ENCODE results near the gene NINJ1. TPM values are rescaled to one million over a fixed set of nuclear protein-coding genes. Genes with fewer than 3 reads are reported as not detected.

NINJ1 gene
- total and polyA plus RNA-seq, 2 of the 8 experiments (the other 6 are each of a cell fraction or from before 2014, with no cell fraction given), result 28.2 to 65.6 TPM

DNA sequence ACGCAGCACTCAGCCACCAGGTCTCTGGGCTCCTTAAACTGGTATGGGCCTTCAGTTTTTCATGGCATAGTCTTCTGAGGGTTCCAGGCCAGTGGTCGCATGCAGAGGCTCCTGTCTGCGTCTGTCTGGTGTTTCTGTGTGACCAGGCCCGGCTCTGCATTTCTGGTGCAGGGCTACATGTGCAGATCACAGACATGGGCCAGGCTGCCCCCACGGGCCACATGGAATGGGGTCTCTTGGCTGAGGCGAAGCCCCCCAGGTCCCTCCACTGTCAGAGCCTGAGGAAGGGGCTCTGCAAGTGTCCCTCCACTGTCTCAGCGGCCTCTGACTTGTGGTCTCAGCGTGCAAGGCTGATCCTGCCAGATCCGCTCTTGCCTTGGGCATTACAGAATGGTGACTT, 53.6 kb downstream of the NINJ1 start:
- Histone ChIP-seq H3K18ac (ENCODE audit: extremely low read depth, low read length) (no peak overlapping the region), H3K23me2 (ENCODE audit: low read depth, low read length) (no peaks in the 10 kb centered on the region), H3K79me1 (ENCODE audit: low read depth, low read length) (no peaks in the 10 kb centered on the region), H3K4me1 (replicated peaks in 1 of 4; ENCODE audit: control insufficient read depth in 3 of 4, insufficient read depth in 4 of 4, low read length in 3 of 4) (no peaks in the 10 kb centered on the region; a peak in 1 of 7 replicates), H4K20me1 (replicated peaks in 1 of 2; ENCODE audit: control insufficient read depth in 1 of 2, insufficient read depth in 2 of 2, low read length in 2 of 2) (no peaks in the 10 kb centered on the region), H2AK5ac (ENCODE audit: low read depth, low read length) (no peak overlapping the region), H3K9ac (replicated peaks in 1 of 4; ENCODE audit: extremely low read depth in 1 of 4, low read depth in 3 of 4, low read length in 3 of 4) (no peak overlapping the region), H3K36me3 (ENCODE audit: control insufficient read depth in 2 of 4, insufficient read depth in 4 of 4, low read length in 3 of 4) (no peaks in the 10 kb centered on the region), H3K56ac (replicated peaks; ENCODE audit: insufficient read length, low read depth, low read length) (no peak overlapping the region), H3K14ac (ENCODE audit: insufficient read length) (no peak overlapping the region), H3K79me2 (ENCODE audit: control insufficient read depth in 1 of 2, insufficient read depth in 2 of 2, low read length in 2 of 2) (no peaks in the 10 kb centered on the region), H4K8ac (ENCODE audit: extremely low read depth, insufficient read depth, low read length) (peak overlapping the region; percentile 31; the same call in 1 of the 2 replicates), H2BK12ac (ENCODE audit: low read depth, low read length) (no peak overlapping the region), H2BK120ac (replicated peaks; ENCODE audit: low read depth, low read length) (no peak overlapping the region), H3K27ac (ENCODE audit: low read depth, low read length) (no peak overlapping the region), H2BK15ac (ENCODE audit: low read length) (no peak overlapping the region), H3K4me3 (ENCODE audit: extremely low read depth in 1 of 4, insufficient read depth in 2 of 4, low read depth in 3 of 4, low read length in 4 of 4) (no peak overlapping the region), H2BK20ac (ENCODE audit: low read length) (no peak overlapping the region), H4K91ac (replicated peaks; ENCODE audit: insufficient read length, low read length) (no peak overlapping the region), H3K23ac (ENCODE audit: insufficient read length) (no peak overlapping the region), H2BK5ac (ENCODE audit: low read depth, low read length) (no peak overlapping the region), H3K4ac (replicated peaks; ENCODE audit: insufficient read length, low read depth, low read length) (no peak overlapping the region), H3K27me3 (replicated peaks in 1 of 4; ENCODE audit: control insufficient read depth in 3 of 4, extremely low read depth in 1 of 4, insufficient read depth in 3 of 4, low read length in 3 of 4) (no peaks in the 10 kb centered on the region), H3K9me3 (ENCODE audit: insufficient read depth in 2 of 2, low read depth in 1 of 2, low read length in 1 of 2) (0 out of 4 replicates have a peak, but pooled peaks cover 0 to under 1% of the 10 kb centered on the region in 2 experiments), H3K4me2 (ENCODE audit: insufficient read depth in 1 of 2, low read depth in 2 of 2, low read length in 2 of 2) (no peak overlapping the region), H2AFZ (ENCODE audit: low read length) (no peak overlapping the region), H4K5ac (ENCODE audit: insufficient read length, low read depth, low read length) (no peak overlapping the region)
- no peak for DNase-seq (ENCODE audit: low read depth in 1 of 2, low spot score in 2 of 2)
- CTCF ChIA-PET (ENCODE audit: partially characterized antibody), result interaction anchor here (0.7 to 1.6 kb wide), 2 partner anchors 66 to 77 kb away, joined by 3 to 13 read pairs; no protein-coding TSS in a partner anchor
- WGBS, 2 experiments (ENCODE audit: extremely low coverage in 1 of 2, insufficient coverage in 1 of 2, insufficient read length in 1 of 2, insufficient replicate concordance in 2 of 2, low coverage in 1 of 2, low lambda C conversion rate in 2 of 2, missing lambda C conversion rate in 1 of 2), result 86% methylated on average over 9 of the region's 9 CpGs; no CpG with 5 or more reads in 1 of the 2 experiments
- no peak for FAIRE-seq
- no peak for TF ChIP-seq CTBP2 (IDR thresholded peaks at IDR 0.05; ENCODE audit: borderline replicate concordance, insufficient read depth, insufficient read length, low read length)
- TF ChIP-seq HDAC2 (IDR thresholded peaks at IDR 0.05; ENCODE audit: borderline replicate concordance in 1 of 2, low read depth in 2 of 2, low read length in 2 of 2), result no peak
- TF ChIP-seq EP300 (IDR thresholded peaks at IDR 0.05; ENCODE audit: borderline replicate concordance in 1 of 2, low read depth in 2 of 2, low read length in 2 of 2), result no peak
- TF ChIP-seq SP1 (IDR thresholded peaks at IDR 0.05; ENCODE audit: low read depth, low read length), result no peak
- no peak for TF ChIP-seq SP4 (IDR thresholded peaks at IDR 0.05; ENCODE audit: low read length)
- TF ChIP-seq MAFK (IDR thresholded peaks at IDR 0.05; ENCODE audit: low read depth, low read length), result no peak
- TF ChIP-seq, protein P1, sequence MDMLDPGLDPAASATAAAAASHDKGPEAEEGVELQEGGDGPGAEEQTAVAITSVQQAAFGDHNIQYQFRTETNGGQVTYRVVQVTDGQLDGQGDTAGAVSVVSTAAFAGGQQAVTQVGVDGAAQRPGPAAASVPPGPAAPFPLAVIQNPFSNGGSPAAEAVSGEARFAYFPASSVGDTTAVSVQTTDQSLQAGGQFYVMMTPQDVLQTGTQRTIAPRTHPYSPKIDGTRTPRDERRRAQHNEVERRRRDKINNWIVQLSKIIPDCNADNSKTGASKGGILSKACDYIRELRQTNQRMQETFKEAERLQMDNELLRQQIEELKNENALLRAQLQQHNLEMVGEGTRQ (IDR thresholded peaks at IDR 0.05; ENCODE audit: low read length), result no peak
- no peak for TF ChIP-seq SAP30 (IDR thresholded peaks at IDR 0.05; ENCODE audit: insufficient read depth, insufficient replicate concordance, low read length)
- no peak for TF ChIP-seq EZH2 (IDR thresholded peaks at IDR 0.05; ENCODE audit: low read depth, low read length, severe bottlenecking)
- TF ChIP-seq RBBP5 (IDR thresholded peaks at IDR 0.05; ENCODE audit: borderline replicate concordance, low read depth, low read length), result no peak
- no peak for TF ChIP-seq MAX (IDR thresholded peaks at IDR 0.05)
- TF ChIP-seq TCF12 (IDR thresholded peaks at IDR 0.05; ENCODE audit: low read depth, low read length), result no peak
- POLR2A ChIA-PET (ENCODE audit: partially characterized antibody), result no interaction called here

Data from H1 (cell line).